NCI-H2227 (cell line): Measurements from ENCODE around the gene NOTO.

Experiments used
- DNase-seq: peaks from one replicate; lab custom pipeline; 2025; ENCODE audit not compliant: unreplicated experiment; lab: John Stamatoyannopoulos, UW

NOTO gene

GRCh38 chr2:73255907-73256617, 53.7 kb downstream of the NOTO start:
- no peak for DNase-seq

GRCh38 chr2:73256618-73256922, 54.2 kb downstream of the NOTO start:
- DNase-seq = no peak

- DNase-seq = no peak
These were observed 54.6 kb downstream of the NOTO start for GRCh38 chr2:73257021-73257420.

GRCh38 chr2:73257425-73258125, 55.2 kb downstream of the NOTO start:
- DNase-seq = no peak

GRCh38 chr2:73258186-73258912, 56.0 kb downstream of the NOTO start:
- DNase-seq = no peak

- no peak for DNase-seq
These were observed 56.5 kb downstream of the NOTO start for GRCh38 chr2:73258913-73259215.

GRCh38 chr2:73259276-73259675, 56.9 kb downstream of the NOTO start:
- no peak for DNase-seq

- DNase-seq = no peak
These were observed 57.4 kb downstream of the NOTO start for GRCh38 chr2:73259704-73260337.

GRCh38 chr2:73260338-73260984, 58.1 kb downstream of the NOTO start:
- no peak for DNase-seq
